GM18520 (cell line): ENCODE data around the gene MORN5.

Source experiments
- ATAC-seq: cut with Tn5 transposase; IDR thresholded peaks from one replicate; pipeline ENCODE4 v1.9.1; 2021; ENCODE audit not compliant: unreplicated experiment

The MORN5 gene

GRCh38 chr9:122190597-122191381, 31.1 kb downstream of the MORN5 start:
- ATAC-seq: no peak

GRCh38 chr9:122191584-122191983, 31.9 kb downstream of the MORN5 start:
- no peak for ATAC-seq

- no peak for ATAC-seq
Measured at GRCh38 chr9:122192261-122192875, 32.7 kb downstream of the MORN5 start.

DNA sequence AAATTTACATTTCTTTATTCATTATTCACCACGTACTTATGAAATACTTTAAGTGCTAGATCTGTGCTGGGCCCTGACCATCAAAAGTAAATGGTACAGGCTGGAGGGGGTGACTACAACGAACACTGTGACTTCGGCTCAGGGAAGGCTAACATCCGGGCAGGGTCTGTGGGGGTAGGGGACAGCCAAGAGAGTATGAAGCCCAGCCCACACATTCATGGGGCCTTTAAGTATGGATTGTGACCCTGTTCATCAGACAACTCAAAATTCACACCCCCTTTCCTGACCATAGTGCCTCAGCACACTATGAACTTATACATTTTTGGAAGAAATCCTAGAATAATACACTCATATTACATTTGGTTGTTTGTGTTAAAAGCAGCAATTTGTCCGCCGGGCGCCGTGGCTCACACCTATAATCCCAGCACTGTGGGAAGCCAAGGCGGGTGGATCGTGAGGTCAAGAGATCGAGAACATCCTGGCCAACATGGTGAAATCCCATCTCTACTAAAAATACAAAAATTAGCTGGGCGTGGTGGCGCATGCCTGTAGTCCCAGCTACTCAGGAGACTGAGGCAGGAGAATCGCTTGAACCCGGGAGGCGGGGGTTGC, 33.3 kb downstream of the MORN5 start:
- ATAC-seq: no peak

- ATAC-seq: no peak
Measured at GRCh38 chr9:122193651-122194050, 33.9 kb downstream of the MORN5 start.

- ATAC-seq: no peak
Measured at GRCh38 chr9:122195875-122196274, 36.2 kb downstream of the MORN5 start.

- no peak for ATAC-seq
Measured at GRCh38 chr9:122197426-122197825, 37.7 kb downstream of the MORN5 start.

DNA sequence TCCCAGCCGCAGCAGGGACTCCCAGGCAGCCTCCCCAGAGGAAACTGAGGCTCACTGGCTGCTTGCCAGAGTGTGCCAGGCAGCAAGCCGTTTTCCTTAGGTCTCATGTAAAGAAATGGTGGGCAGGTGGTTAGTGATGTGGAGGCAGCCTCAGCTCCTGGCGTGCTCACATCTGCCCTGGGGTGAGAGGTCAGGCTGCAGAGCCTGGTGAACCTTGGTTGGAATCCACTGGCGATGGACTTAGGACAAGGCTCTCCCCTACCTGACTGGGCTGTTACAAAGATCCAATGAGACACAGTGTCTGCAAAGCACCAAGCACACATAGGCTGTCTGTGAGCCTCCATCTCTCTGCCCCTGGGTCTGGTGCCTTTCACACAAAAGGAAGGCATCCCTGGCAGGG, 38.2 kb downstream of the MORN5 start:
- ATAC-seq: no peak

DNA sequence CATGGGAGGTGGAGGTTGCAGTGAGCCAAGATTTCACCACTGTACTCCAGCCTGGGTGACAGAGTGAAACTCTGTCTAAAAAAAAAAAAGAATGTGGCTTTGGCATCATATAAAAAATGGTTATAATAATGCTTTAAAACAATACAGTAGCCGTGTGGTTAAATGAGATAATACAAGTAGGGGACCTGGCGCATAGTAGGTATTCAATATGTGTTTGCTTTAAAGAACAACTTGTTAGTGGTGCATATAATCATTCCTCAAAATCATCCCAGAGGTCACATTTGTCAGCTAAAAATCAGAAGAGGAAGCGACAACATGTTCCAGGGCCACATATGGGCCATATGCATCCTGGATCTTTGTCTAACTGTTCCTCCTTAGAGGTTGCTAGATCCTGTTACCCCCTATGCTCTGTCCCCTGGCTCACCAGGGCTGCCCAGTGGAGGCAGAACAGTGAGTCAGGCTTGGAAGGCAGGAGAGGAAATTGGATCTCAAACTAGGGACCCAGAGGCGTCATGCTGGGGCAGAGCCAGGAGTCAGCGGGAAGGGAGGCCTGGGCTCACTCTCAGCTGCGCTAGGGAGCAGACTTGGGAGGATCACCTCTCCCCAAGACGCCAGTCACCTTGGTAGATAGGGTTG, 41.4 kb downstream of the MORN5 start:
- no peak for ATAC-seq

DNA sequence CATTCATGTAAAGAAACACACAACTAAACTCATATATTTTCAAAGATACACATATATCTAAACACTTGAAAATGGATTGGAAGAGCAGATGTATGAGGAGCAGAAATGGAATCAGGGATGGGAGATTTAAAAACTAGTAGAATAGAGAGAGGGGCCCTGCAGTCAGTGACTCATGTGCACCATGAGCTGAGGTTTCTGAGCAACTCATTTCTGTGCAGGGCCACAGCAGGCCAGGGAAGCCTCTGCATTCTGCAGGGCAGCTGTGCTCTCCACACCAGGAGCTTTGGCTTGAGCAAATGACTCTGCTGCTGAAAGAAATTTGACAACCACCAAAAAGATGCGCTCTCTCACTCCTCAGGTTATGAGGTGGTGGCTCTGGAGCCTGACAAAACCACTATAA, 41.9 kb downstream of the MORN5 start:
- no peak for ATAC-seq

- ATAC-seq: no peak
Measured at GRCh38 chr9:122202111-122202510, 42.4 kb downstream of the MORN5 start.

- ATAC-seq: no peak
Measured at GRCh38 chr9:122204055-122204454, 44.3 kb downstream of the MORN5 start.

DNA sequence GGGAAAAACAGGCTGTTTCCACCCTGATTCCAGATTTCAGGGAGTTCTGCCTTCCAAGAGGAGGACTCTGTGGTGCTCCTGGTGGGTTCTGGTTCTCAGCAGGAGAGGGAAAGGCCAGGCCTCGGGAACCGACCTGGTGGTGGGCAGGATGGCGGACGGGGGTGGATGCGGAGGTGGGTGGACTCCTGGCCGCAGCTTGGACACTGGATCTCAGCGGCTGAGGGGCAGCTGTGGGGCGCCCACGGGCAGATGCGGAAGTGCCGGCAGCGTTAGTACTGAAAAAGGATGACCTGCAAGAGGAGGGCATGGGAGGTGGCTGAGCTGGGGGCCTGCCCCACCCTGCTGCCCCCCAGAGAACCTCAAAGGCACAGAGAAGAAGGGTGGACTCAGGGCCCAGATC, 44.8 kb downstream of the MORN5 start:
- no peak for ATAC-seq

GRCh38 chr9:122205176-122205575, 45.5 kb downstream of the MORN5 start:
- ATAC-seq: no peak

DNA sequence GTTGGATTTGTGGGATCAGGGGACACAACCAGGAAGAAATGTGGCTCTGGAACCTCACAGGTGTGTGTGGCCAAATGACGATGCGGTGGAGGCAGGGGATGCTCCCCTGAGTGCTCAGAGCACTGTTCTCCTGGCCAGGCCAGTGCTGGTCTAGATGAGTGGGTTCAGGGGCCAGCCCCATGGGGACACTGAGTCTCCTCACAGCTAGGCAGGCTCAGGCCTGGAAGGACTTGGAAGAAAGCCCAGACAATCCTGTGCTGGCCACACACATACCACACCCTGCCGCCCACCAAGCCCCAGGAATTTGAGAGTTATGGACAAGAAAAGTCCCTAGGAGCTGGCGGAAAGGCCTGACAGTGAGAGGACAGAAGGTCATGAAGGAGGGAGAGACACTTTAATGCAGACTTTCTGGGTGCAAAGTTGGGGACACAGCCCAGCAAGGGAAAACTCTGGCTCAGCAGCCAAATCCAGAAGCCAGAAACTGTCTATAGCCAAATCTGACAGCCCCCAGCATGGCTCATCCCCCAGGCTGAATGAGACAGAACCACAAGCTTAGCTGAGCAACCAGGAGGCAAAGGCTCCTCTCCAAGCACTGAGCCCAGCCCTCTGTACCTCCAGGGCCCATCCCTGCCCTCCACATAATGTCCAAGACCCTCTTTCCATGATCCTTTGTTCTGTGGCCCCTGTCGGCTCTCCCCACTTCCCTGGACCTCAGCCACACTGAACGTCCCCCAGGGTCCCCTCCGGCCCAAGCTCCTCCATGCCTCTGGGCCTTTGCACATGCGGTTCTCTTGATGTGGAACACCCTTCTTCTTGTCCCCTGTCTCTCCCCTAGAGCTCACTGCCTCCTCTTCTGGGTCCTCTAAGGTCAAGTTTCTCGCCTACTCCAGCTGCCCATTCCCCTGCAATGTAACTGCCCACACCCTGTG, 46.7 kb downstream of the MORN5 start:
- no peak for ATAC-seq

DNA sequence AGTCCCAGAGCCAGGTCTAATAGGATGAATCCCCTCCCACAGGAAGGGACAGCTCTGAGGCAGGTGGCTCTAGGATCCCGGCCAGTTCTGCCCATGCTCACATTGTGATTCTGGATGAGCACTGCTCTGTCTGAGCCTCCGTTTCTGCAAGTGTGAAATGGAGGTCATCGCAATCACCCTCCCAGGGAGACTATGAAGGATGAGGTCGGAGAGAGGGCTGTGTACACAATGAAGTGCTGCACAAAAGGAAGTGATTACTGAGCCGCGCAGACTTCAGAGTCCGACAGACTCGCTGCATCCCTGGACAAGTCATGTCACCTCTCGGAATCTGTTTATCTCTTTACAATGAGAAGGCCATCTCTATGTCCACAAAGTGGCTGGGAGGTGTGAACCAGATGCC, 47.4 kb downstream of the MORN5 start:
- no peak for ATAC-seq

- ATAC-seq: no peak
Measured at GRCh38 chr9:122209451-122209850, 49.7 kb downstream of the MORN5 start.

DNA sequence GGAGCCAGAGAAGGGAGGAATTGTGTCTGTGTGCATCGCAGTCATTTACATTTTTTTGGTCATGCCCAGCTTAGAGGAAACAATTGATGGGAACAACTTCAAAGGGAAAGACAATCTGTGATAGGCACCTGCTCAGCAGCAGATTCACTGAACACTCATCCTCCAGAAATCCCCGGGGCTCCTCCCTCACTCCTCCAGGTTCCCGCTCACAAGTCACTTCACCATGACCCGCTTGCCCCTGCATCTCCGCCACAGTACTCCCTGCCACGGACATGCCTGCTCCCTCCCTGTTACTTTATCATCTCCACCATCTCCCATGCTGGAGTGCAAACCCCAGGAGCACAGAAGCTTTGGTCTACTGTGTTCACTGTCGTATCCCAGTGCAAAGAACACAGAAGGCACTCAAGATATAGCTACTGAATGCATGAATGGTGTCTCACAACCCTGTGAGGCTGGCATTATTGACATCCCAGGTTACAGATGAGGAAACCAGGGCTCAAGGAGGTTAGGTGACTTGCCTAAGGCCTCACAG, 52.8 kb downstream of the MORN5 start:
- ATAC-seq: no peak

- ATAC-seq: no peak
Measured at GRCh38 chr9:122213102-122213588, 53.4 kb downstream of the MORN5 start.
